PC-9 (cell line): ENCODE data around the gene ARHGAP10. TPM values are rescaled to one million over a fixed set of nuclear protein-coding genes. Genes with fewer than 3 reads are reported as not detected.

Experiments used
- BruUV-seq: library from RNA; stranded (reverse); fragments of 400-500 nt; replicated peaks from 2 replicates; lab custom pipeline; 2021; lab: Mats Ljungman, UMichigan
- CTCF ChIA-PET: fragments of 300-600 bp; sonication (Branson Sonifier 250); formaldehyde crosslinking; loops from one replicate; lab custom pipeline; 2022; ENCODE audit warnings: antibody characterized with exemption; lab: Charles Lee
- POLR2A ChIA-PET: fragments of 300-600 bp; sonication (Branson Sonifier 250); formaldehyde crosslinking; loops from one replicate; lab custom pipeline; 2022; ENCODE audit warnings: antibody characterized with exemption; ENCODE audit not compliant: unreplicated experiment; lab: Charles Lee
- DNase-seq, 2 experiments: peaks; one replicate each; pipeline versions ENCODE4 v3.0.0 to v3.0.0-alpha.2; 2015 to 2022; ENCODE audit warnings: mixed read lengths in 1 of 2
- H2AFZ ChIP-seq: fragments of 200-600 bp; sonication (generic); 2 replicates; pipeline ENCODE4 v1.8.1; 2017; ENCODE audit warnings: antibody characterized with exemption
- H3F3A ChIP-seq: fragments of 200-600 bp; sonication (generic); 2 replicates; pipeline ENCODE4 v1.8.1; 2017; ENCODE audit warnings: antibody characterized with exemption, mild to moderate bottlenecking, low read depth; ENCODE audit not compliant: insufficient read depth
- H3K27ac ChIP-seq: fragments of 200-600 bp; sonication (generic); 2 replicates; pipeline ENCODE4 v1.6.1; 2016; ENCODE audit warnings: mixed run types
- H3K27me3 ChIP-seq: fragments of 200-600 bp; sonication (generic); 2 replicates; pipeline ENCODE4 v1.6.1; 2016; ENCODE audit warnings: low read depth, mixed run types; ENCODE audit not compliant: insufficient read depth
- H3K36me3 ChIP-seq: fragments of 200-600 bp; sonication (generic); 2 replicates; pipeline ENCODE4 v1.6.1; 2016; ENCODE audit warnings: low read depth, mixed run types
- H3K4me1 ChIP-seq: fragments of 200-600 bp; sonication (generic); replicated peaks from 2 replicates; pipeline ENCODE4 v1.6.1; 2016; ENCODE audit warnings: mixed run types; ENCODE audit not compliant: insufficient read depth
- H3K4me2 ChIP-seq: fragments of 200-600 bp; sonication (generic); 2 replicates; pipeline ENCODE4 v1.6.1; 2017; ENCODE audit warnings: mixed run types
- H3K4me3 ChIP-seq: fragments of 200-600 bp; sonication (generic); 2 replicates; pipeline ENCODE4 v1.6.1; 2016; ENCODE audit warnings: mixed run types
- H3K79me2 ChIP-seq: fragments of 200-600 bp; sonication (generic); 2 replicates; pipeline ENCODE4 v1.6.1; 2017; ENCODE audit warnings: low read depth, mixed run types
- H3K9me2 ChIP-seq: fragments of 200-600 bp; sonication (generic); 2 replicates; pipeline ENCODE4 v1.8.1; 2017; ENCODE audit warnings: mild to moderate bottlenecking; ENCODE audit not compliant: insufficient read depth
- H3K9me3 ChIP-seq: fragments of 200-600 bp; sonication (generic); 2 replicates; pipeline ENCODE4 v1.8.1; 2016; ENCODE audit warnings: low read depth; ENCODE audit not compliant: insufficient read depth
- H4K20me1 ChIP-seq: fragments of 200-600 bp; sonication (generic); 2 replicates; pipeline ENCODE4 v1.8.1; 2017; ENCODE audit not compliant: insufficient read depth
- CTCF ChIP-seq: fragments of 200-600 bp; sonication (generic); conservative IDR thresholded peaks from 2 replicates; pipeline ENCODE4 v1.6.1; 2017; ENCODE audit warnings: mixed run types, antibody characterized with exemption, mild to moderate bottlenecking, moderate library complexity
- EZH2 ChIP-seq: fragments of 200-600 bp; sonication (generic); IDR thresholded peaks from 2 replicates; pipeline ENCODE4 v1.8.0; 2017; ENCODE audit warnings: antibody characterized with exemption, low read depth
- intact Hi-C: fragments of 100-400 bp; cut with micrococcal nuclease; formaldehyde crosslinking; loops from one replicate; pipeline ENCODE4 v1.10.0; 2022; ENCODE audit not compliant: unreplicated experiment
- total RNA-seq: library from RNA; stranded (reverse); gene quantifications from 2 replicates; pipeline ENCODE4 v1.2.3, GENCODE V29; 2021

ARHGAP10 gene
- total RNA-seq, 1 experiment from 2014 or later, result 27.5 TPM

GRCh38 chr4:147831551-147832171, 99.8 kb downstream of the ARHGAP10 start:
- Histone ChIP-seq H3F3A (peaks cover 33% of the 10 kb centered on the region), H3K27me3 (no peaks in the 10 kb centered on the region), H3K27ac (peak overlapping the region; percentile 94), H3K9me3 (no peaks in the 10 kb centered on the region), H3K4me3 (0 out of 2 replicates have a peak overlapping the region, but pooled peaks have one; percentile 28), H3K4me1 (peaks cover 42% of the 10 kb centered on the region), H3K36me3 (no peaks in the 10 kb centered on the region), H3K79me2 (peaks cover 16% of the 10 kb centered on the region), H3K4me2 (peak overlapping the region; percentile 64), H2AFZ (no peak overlapping the region), H3K9me2 (no peaks in the 10 kb centered on the region), H4K20me1 (no peaks in the 10 kb centered on the region)
- intact Hi-C loops, result loop anchor here (1.0 to 5.0 kb wide), 5 partner anchors 41 to 117 kb away; no protein-coding TSS in a partner anchor
- ChIA-PET CTCF (no interaction called here), POLR2A (no interaction called here)
- DNase-seq, result peak; percentile 70 to 94
- no TSS peak for BruUV-seq
- TF ChIP-seq CTCF (no peak), EZH2 (no peak)

DNA sequence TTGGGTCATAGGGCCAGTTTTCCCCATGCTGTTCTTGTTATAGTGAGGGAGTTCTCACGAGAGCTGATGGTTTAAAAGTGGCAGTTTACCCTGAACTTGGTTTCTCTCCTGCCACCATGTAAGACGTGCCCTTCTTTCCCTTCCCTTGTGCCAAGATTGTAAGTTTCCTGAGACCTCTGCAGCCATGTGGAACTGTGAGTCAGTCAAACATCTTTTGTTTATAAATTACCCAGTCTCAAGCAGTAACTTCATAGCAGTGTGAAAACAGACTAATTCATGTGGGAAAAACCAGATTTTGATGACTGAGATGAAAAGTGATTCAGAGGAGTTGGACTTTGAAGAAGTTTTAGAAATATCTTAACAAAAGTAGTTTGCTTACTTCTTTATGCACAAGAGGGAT, 101.4 kb downstream of the ARHGAP10 start:
- CTCF ChIA-PET, result no interaction called here
- no TSS peak for BruUV-seq
- peak overlapping the region; percentile 94 for H3K27ac ChIP-seq
- H3K9me2 ChIP-seq, result no peaks in the 10 kb centered on the region
- peaks cover 42% of the 10 kb centered on the region for H3K4me1 ChIP-seq
- H3F3A ChIP-seq, result peaks cover 33% of the 10 kb centered on the region
- no peaks in the 10 kb centered on the region for H4K20me1 ChIP-seq
- POLR2A ChIA-PET, result no interaction called here
- H3K79me2 ChIP-seq, result peaks cover 16% of the 10 kb centered on the region
- no peaks in the 10 kb centered on the region for H3K9me3 ChIP-seq
- no peak overlapping the region for H3K4me2 ChIP-seq
- no peak overlapping the region for H3K4me3 ChIP-seq
- no peaks in the 10 kb centered on the region for H3K27me3 ChIP-seq
- TF ChIP-seq CTCF, result no peak
- no peak for TF ChIP-seq EZH2
- no peak overlapping the region for H2AFZ ChIP-seq
- DNase-seq, result no peak
- H3K36me3 ChIP-seq, result no peaks in the 10 kb centered on the region
- intact Hi-C loops, result loop anchor here (5.0 kb wide), 1 partner anchor 56 kb away; no protein-coding TSS in a partner anchor

DNA sequence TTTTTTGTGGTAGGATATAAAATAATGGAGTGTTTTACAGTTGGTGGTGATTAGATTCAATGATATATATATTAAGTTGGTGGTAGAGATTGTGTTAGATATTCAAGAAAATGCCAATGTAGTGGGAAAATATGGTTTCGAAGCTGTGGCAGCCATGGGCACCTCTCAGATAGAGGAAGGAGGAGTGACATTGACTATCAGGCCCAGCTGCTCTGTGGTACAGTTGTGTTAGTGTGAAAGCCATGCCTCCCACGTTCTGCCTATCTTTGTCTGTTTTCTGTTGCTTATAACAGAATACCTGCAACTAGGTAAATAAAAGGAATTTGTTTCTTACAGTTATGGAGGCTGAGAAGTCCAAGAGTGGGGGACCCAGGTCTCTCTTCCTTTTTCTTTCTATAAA, 101.9 kb downstream of the ARHGAP10 start:
- POLR2A ChIA-PET, result no interaction called here
- no TSS peak for BruUV-seq

More for the DNA sequence above, 101.9 kb downstream of the ARHGAP10 start:
- Histone ChIP-seq H3K9me2 (no peaks in the 10 kb centered on the region), H3K36me3 (no peaks in the 10 kb centered on the region), H3K27me3 (no peaks in the 10 kb centered on the region), H4K20me1 (no peaks in the 10 kb centered on the region), H3K27ac (no peak overlapping the region), H3K4me3 (no peak overlapping the region), H3K4me1 (peaks cover 42% of the 10 kb centered on the region), H3F3A (peaks cover 33% of the 10 kb centered on the region), H3K79me2 (peaks cover 16% of the 10 kb centered on the region), H2AFZ (no peak overlapping the region), H3K4me2 (no peak overlapping the region), H3K9me3 (no peaks in the 10 kb centered on the region)
- intact Hi-C loops, result loop anchor here (5.0 kb wide), 1 partner anchor 56 kb away; no protein-coding TSS in a partner anchor
- TF ChIP-seq CTCF (no peak), EZH2 (no peak)
- no peak for DNase-seq
- CTCF ChIA-PET, result no interaction called here
